Smooth muscle cell of the brain vasculature (primary cell): Measurements from ENCODE around the gene CRIM1.

Source experiments
- DNase-seq: peaks from one replicate; pipeline ENCODE4 v3.0.0-alpha.2; 2012; ENCODE audit warnings: low read depth, low spot score

CRIM1 gene

GRCh38 chr2:36482576-36483214 is 127.1 kb downstream of the CRIM1 start:
- DNase-seq: no peak

DNA sequence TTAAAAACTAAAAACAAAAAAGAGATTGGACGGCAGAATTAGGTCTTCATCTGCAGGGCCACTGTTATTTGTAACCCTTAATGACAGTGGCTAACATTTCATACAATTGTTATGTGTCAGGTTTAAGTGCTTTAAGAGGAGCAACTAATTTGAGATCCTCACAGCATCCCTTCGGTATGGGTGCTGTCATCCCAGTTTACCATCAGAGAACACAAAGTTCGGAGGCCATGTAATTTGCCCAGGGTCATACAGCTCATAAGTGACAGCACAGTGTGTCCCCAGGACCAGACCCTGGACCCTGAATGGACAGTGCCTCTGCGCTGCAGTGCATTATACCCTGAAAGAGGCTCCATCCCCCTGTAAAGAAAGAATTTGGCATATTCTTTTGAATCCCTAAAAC is 127.7 kb downstream of the CRIM1 start:
- DNase-seq: no peak

DNA sequence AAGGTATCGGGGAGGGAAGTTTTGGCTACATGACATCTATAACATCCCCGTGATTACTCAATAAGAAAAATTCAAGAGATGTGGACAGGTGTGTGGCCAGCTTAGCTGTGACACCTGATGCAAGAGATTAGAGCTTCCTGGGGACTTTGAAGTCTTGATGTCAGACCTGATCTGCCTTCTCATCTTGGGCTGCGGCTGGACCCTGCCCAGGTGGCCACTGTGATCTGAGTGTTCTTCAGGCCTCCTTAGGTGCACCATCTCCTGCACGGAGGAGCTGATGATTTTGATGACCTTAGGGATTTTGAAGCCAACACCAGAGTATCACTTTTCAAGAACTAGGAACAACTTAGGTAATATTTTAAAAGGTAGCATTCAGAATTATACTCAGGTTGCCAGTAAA is 128.9 kb downstream of the CRIM1 start:
- DNase-seq: no peak

DNA sequence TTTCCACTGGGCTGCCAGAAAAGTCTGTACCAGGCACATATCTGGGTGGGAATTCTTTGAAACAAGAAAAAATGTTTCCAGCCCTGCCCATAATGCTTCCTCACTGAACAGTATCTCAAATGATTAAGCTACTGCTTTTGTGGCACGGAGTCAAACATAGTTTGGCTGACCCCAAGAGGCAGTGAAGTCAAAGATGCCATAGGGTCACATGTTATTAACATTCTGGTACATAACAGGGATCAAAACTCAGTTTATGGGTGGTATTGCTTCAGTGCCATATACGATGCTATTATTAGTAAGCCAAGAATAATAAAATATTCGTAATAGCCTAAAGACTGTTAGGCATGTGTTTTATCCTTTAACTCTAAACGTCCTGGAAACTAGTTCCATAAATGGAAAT is 129.9 kb downstream of the CRIM1 start:
- no peak for DNase-seq

- DNase-seq: no peak
These were observed 131.0 kb downstream of the CRIM1 start for GRCh38 chr2:36486521-36487044.

GRCh38 chr2:36487947-36488346 is 132.4 kb downstream of the CRIM1 start:
- DNase-seq: no peak

GRCh38 chr2:36489281-36489680 is 133.7 kb downstream of the CRIM1 start:
- no peak for DNase-seq

DNA sequence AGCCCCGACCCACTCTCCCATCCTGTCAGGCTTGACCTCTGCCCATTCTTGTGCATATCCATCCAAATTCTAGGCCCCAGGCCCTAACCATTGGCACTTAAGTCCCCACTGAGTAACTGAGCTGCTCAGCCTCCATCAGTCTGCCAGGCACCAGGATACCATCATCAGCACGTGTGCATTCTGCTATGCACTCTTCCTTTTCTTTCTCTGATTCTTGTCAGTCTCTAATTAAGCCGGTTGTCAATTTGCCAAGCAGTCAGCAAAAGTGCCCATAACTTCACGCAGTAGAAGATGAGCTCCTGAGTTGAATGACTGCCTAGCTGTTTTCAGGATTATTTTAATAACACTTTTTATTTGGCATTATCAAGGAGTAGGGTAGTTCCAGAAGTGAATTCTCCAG is 135.2 kb downstream of the CRIM1 start:
- DNase-seq: no peak

GRCh38 chr2:36492216-36492945 is 136.8 kb downstream of the CRIM1 start:
- DNase-seq: no peak

- DNase-seq: no peak
These were observed 137.7 kb downstream of the CRIM1 start for GRCh38 chr2:36493306-36493705.

DNA sequence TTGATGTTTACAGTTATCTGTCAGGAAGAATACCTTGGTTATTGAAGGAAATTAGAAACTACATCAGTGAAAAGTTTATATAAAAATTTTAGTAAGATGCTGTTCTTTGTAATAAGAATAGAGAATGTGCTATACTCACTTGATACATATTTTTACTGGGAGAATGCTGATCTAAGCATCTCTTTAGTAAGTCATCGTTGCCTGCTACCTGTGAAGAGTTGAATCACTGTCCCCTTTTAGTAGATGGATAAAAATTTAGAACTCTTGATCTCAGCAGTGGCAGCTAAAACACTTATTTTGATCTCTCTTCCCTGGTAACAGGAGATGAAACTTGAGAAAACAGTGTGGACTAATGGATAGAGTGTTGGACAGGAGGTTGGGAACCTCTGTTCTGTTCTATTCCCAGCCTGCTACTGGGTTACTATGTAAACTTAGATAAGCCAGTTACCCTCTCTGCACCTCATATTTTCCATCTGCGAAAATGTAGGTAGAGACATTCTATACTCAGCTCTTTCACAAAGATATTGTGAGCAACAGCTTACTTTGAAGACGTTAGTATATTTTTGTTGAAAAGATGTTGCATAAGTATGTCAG is 142.1 kb downstream of the CRIM1 start:
- no peak for DNase-seq

DNA sequence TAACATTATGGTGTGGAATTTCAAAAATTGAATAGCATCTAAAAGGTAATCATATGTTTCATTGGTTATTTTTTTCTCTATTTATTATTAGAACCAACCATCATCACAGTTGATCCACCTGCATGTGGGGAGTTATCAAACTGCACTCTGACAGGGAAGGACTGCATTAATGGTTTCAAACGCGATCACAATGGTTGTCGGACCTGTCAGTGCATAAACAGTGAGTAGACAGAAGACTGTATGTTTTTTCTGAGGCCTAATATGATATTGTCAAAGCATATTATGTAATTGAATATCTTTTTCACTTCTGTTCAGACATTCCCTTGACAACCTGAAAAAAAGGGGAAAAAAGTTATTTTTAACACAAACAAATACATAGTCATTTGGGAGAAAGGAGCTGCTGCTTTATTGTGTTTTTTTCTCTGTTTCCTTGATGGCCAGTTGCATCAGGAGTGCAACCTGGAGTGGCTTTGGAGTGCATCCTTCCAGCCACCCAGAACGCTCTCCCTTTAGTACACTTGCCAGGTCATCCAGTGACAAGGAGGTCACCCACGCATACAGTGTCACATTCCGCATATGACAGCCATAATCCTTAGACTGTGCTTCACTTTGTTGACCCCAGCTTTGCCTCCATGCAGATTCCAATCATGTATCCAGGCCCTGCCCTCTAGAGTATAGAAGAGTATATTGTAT is 143.7 kb downstream of the CRIM1 start:
- no peak for DNase-seq

DNA sequence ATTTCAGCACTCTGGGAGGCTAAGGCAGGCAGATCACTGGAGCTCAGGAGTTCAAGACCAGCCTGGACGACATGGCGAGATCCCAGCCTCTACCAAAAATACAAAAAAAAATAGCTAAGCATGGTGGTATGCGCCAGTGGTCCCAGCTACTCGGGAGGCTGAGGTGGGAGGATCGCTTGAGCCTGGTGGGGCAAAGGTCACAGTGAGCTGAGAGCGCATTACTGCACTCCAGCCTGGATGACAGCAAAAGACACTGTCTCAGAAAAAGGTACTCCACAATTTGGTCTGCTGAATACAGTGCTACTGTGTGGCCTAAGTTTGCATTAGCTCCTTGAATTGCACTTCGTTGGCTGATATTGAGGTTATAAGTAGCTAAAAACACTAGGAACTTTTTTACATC is 144.5 kb downstream of the CRIM1 start:
- DNase-seq: no peak

- DNase-seq: no peak
These were observed 146.5 kb downstream of the CRIM1 start for GRCh38 chr2:36502081-36502480.

GRCh38 chr2:36507408-36507812 is 151.8 kb downstream of the CRIM1 start:
- DNase-seq: no peak

DNA sequence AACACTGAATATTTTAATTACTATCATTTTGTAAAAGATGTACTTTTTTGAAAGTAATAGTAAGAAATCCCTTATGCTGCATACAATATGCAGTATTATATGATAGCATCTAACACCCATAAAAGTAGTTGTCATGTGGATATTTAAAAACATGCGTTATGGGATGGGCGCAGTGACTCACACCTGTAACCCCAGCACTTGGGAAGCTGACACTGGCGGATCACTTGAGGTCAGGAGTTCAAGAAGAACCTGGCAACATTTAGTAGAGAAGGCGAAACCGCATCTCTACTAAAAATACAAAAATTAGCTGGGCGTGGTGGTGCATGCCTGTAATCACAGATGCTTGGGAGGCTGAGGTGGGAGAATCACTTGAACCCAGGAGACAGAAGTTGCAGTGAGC is 153.5 kb downstream of the CRIM1 start:
- DNase-seq: no peak

DNA sequence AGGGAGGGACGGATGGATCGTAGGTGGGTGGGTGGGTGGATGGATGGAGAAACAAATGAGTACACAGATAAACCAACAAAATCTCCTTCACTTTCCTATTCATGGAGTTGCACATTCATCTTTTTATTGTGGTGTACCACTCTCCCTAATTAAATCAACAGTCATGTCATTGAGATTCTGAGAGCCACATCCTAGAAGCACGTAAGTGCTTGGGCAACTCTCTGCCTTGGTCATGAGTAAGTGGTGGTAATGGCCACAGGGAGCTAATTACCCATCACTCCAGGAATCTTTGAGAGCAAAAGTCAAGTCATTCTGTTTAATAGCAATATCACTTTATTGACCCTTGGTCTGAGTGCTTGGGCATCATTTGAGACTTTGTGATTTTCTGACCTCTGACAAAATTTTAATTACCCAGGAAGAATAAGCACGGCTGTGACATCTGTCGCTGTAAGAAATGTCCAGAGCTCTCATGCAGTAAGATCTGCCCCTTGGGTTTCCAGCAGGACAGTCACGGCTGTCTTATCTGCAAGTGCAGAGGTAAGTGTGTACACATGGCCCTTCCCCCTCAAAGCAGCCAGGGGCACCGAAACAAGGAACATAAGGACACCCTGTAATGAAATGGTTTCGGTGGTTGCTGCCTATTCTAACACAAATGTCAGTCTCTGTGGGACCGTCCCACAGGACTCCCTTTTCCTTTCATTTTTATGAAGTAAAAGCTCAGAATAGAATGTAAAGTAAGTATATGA is 156.5 kb downstream of the CRIM1 start:
- no peak for DNase-seq

- no peak for DNase-seq
These were observed 157.1 kb downstream of the CRIM1 start for GRCh38 chr2:36512705-36513104.

GRCh38 chr2:36513661-36514060 is 158.1 kb downstream of the CRIM1 start:
- no peak for DNase-seq

GRCh38 chr2:36515538-36515937 is 160.0 kb downstream of the CRIM1 start:
- no peak for DNase-seq

GRCh38 chr2:36516136-36516870 is 160.7 kb downstream of the CRIM1 start:
- no peak for DNase-seq
